ENCODE measurements around the gene ARHGEF26.

ARHGEF26 gene

DNA sequence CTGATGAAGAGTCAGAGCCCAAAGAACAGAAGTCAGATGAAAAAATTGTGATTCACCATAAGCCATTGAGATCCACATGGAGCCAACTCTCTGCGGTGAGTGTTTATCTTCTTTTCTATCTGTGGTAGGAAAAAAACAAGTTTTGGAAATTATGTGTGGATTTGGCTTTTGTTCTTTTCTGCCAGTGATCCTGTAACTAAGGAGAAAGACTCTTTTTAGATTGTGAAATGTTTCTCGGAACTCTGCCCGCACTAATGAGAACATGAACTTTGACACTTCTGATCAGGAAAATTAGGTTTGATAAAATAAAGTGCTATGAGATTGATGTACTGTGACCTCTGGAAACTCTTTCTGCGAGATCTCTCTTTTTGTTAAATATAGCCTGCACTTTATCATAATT, 8.4 kb downstream of the ARHGEF26 start:
- Histone ChIP-seq H2AFZ (ENCODE audit: low read length) (no peak overlapping the region), H3K9ac (ENCODE audit: low read length) (no peak overlapping the region), H3K4me1 (ENCODE audit: insufficient read depth, low read length, severe bottlenecking) (no peaks in the 10 kb centered on the region), H3K36me3 (ENCODE audit: insufficient read depth, low read length) (no peaks in the 10 kb centered on the region), H3K27me3 (ENCODE audit: insufficient read depth, low read length) (no peaks in the 10 kb centered on the region), H3K27ac (ENCODE audit: low read depth, low read length, poor library complexity, severe bottlenecking) (no peak overlapping the region), H3K4me3 (ENCODE audit: low read depth, low read length, poor library complexity, severe bottlenecking) (no peak overlapping the region), H3K9me2 (ENCODE audit: low read depth, low read length) (no peaks in the 10 kb centered on the region), H3K79me2 (ENCODE audit: insufficient read depth, low read length) (no peaks in the 10 kb centered on the region), H3K9me3 (ENCODE audit: low read length) (no peaks in the 10 kb centered on the region), H4K20me1 (ENCODE audit: insufficient read depth, low read length) (no peaks in the 10 kb centered on the region), H3K4me2 (ENCODE audit: low read length) (no peak overlapping the region), H3F3A (ENCODE audit: insufficient read depth, low read length) (no peaks in the 10 kb centered on the region)
- TF ChIP-seq, protein P1, sequence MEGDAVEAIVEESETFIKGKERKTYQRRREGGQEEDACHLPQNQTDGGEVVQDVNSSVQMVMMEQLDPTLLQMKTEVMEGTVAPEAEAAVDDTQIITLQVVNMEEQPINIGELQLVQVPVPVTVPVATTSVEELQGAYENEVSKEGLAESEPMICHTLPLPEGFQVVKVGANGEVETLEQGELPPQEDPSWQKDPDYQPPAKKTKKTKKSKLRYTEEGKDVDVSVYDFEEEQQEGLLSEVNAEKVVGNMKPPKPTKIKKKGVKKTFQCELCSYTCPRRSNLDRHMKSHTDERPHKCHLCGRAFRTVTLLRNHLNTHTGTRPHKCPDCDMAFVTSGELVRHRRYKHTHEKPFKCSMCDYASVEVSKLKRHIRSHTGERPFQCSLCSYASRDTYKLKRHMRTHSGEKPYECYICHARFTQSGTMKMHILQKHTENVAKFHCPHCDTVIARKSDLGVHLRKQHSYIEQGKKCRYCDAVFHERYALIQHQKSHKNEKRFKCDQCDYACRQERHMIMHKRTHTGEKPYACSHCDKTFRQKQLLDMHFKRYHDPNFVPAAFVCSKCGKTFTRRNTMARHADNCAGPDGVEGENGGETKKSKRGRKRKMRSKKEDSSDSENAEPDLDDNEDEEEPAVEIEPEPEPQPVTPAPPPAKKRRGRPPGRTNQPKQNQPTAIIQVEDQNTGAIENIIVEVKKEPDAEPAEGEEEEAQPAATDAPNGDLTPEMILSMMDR (IDR thresholded peaks at IDR 0.05; ENCODE audit: low read length): no peak
- no peak for TF ChIP-seq EZH2 (IDR thresholded peaks at IDR 0.05; ENCODE audit: borderline replicate concordance, low read length)

DNA sequence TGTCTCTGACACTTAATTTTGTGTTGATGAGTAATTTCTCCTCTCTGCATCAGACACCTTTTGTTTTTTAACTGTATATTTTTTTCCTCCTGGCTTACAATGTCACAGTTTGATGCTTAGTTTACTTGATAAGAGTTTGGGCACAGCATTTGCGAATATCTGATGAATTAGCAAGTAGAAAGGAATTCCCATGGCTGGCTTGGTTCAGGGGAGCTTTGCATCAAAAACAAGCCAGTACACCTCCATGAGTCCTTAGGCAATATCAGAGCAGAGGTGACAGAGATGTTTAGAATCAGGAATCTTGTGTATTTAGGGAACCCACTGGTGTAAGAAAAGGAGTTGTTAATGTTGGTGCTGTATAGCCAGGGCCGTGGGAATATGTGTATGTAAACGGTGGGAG, 9.3 kb downstream of the ARHGEF26 start:
- no peaks in the 10 kb centered on the region for H3K79me2 ChIP-seq (ENCODE audit: insufficient read depth, low read length)
- H3K4me3 ChIP-seq (ENCODE audit: low read depth, low read length, poor library complexity, severe bottlenecking): no peak overlapping the region
- H3K9me3 ChIP-seq (ENCODE audit: low read length): no peaks in the 10 kb centered on the region
- no peaks in the 10 kb centered on the region for H3K9me2 ChIP-seq (ENCODE audit: low read depth, low read length)
- H2AFZ ChIP-seq (ENCODE audit: low read length): no peak overlapping the region
- H4K20me1 ChIP-seq (ENCODE audit: insufficient read depth, low read length): no peaks in the 10 kb centered on the region
- H3K36me3 ChIP-seq (ENCODE audit: insufficient read depth, low read length): no peaks in the 10 kb centered on the region
- no peak overlapping the region for H3K27ac ChIP-seq (ENCODE audit: low read depth, low read length, poor library complexity, severe bottlenecking)
- no peaks in the 10 kb centered on the region for H3K4me1 ChIP-seq (ENCODE audit: insufficient read depth, low read length, severe bottlenecking)
- no peak overlapping the region for H3K9ac ChIP-seq (ENCODE audit: low read length)
- H3K4me2 ChIP-seq (ENCODE audit: low read length): no peak overlapping the region
- TF ChIP-seq, protein P1 (IDR thresholded peaks at IDR 0.05; ENCODE audit: low read length): no peak
- H3F3A ChIP-seq (ENCODE audit: insufficient read depth, low read length): no peaks in the 10 kb centered on the region
- H3K27me3 ChIP-seq (ENCODE audit: insufficient read depth, low read length): no peaks in the 10 kb centered on the region

DNA sequence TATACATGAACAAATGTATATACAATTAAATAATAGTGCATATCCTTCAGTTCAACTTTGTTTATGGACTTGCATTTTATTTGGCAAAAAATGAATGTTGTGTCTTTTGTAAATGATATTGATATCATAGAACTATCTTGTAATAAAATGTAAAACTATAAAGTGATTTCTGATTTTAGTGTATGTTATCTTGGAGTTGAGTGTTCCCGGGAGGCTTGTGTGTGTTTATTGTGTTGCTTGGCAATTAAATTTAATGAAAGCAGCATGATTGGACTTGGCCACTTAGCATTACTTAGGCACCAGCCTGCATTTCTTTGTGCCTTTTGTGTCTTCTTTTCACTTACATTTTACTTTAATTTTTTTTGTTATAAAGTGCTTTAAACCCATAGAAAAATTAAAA, 10.6 kb downstream of the ARHGEF26 start:
- Histone ChIP-seq H4K20me1 (ENCODE audit: insufficient read depth, low read length) (no peaks in the 10 kb centered on the region), H3K27ac (ENCODE audit: low read depth, low read length, poor library complexity, severe bottlenecking) (no peak overlapping the region), H3K4me2 (ENCODE audit: low read length) (no peak overlapping the region), H3K27me3 (ENCODE audit: insufficient read depth, low read length) (no peaks in the 10 kb centered on the region), H3F3A (ENCODE audit: insufficient read depth, low read length) (no peaks in the 10 kb centered on the region), H3K36me3 (ENCODE audit: insufficient read depth, low read length) (no peaks in the 10 kb centered on the region), H3K4me3 (ENCODE audit: low read depth, low read length, poor library complexity, severe bottlenecking) (no peak overlapping the region), H3K4me1 (ENCODE audit: insufficient read depth, low read length, severe bottlenecking) (no peaks in the 10 kb centered on the region), H2AFZ (ENCODE audit: low read length) (no peak overlapping the region), H3K9me3 (ENCODE audit: low read length) (no peaks in the 10 kb centered on the region), H3K9me2 (ENCODE audit: low read depth, low read length) (no peaks in the 10 kb centered on the region), H3K79me2 (ENCODE audit: insufficient read depth, low read length) (no peaks in the 10 kb centered on the region), H3K9ac (ENCODE audit: low read length) (no peak overlapping the region)
- TF ChIP-seq EZH2 (IDR thresholded peaks at IDR 0.05; ENCODE audit: borderline replicate concordance, low read length): no peak
- TF ChIP-seq, protein P1 (IDR thresholded peaks at IDR 0.05; ENCODE audit: low read length): no peak

Data from OCI-LY1 (cell line).